Brain microvascular endothelial cell (primary cell): ENCODE measurements around the gene ZNF546.

Experiments used
- DNase-seq: peaks from one replicate; pipeline ENCODE4 v3.0.0-alpha.2; 2020
- H3K27ac ChIP-seq: fragments of 250-450 bp; sonication (Bioruptor Pico); 2 replicates; pipeline ENCODE4 v1.5.1; 2020; ENCODE audit warnings: mild to moderate bottlenecking, moderate library complexity
- H3K27me3 ChIP-seq: fragments of 250-450 bp; sonication (Bioruptor Pico); replicated peaks from 2 replicates; pipeline ENCODE4 v1.5.1; 2020; ENCODE audit warnings: mild to moderate bottlenecking
- H3K36me3 ChIP-seq: fragments of 250-450 bp; sonication (Bioruptor Pico); replicated peaks from 2 replicates; pipeline ENCODE4 v1.5.1; 2020; ENCODE audit warnings: mild to moderate bottlenecking
- H3K4me3 ChIP-seq: 2 replicates; pipeline ENCODE4 v1.5.1; 2011; ENCODE audit warnings: low read depth, mild to moderate bottlenecking, control low read depth, low read length, moderate library complexity
- in situ Hi-C: cut with HindIII; loops from 2 replicates; pipeline ENCODE4 v1.10.0; 2017; ENCODE audit warnings: low sequenced_read_pairs, low pct_ligation_motif_present
- TF ChIP-seq, protein P1 (sequence below): IDR thresholded peaks from 2 replicates; pipeline ENCODE4 v1.5.1; 2011; ENCODE audit warnings: low read depth, mild to moderate bottlenecking, moderate library complexity, low read length, control low read depth, inconsistent platforms; ENCODE audit errors: missing control alignments

Gene ZNF546

DNA sequence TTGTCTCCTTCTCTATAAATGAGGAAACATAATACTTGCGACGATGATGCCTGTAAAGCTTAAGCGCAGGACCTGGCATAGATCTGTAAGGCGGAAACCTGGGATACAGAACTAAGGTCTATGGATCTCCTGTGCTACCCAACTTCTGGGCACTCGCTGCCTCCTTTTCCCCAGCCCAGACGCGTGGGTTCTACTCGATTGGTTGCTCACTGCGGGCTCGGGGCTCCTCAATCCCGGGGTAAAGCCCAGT is 26.5 kb upstream of the ZNF546 start:
- Histone ChIP-seq H3K36me3 (peaks cover 26% of the 10 kb centered on the region), H3K27me3 (no peaks in the 10 kb centered on the region), H3K27ac (peak overlapping the region; percentile 73), H3K4me3 (peak overlapping the region; percentile 97)
- in situ Hi-C loops, result no loop called here
- TF ChIP-seq, protein P1, sequence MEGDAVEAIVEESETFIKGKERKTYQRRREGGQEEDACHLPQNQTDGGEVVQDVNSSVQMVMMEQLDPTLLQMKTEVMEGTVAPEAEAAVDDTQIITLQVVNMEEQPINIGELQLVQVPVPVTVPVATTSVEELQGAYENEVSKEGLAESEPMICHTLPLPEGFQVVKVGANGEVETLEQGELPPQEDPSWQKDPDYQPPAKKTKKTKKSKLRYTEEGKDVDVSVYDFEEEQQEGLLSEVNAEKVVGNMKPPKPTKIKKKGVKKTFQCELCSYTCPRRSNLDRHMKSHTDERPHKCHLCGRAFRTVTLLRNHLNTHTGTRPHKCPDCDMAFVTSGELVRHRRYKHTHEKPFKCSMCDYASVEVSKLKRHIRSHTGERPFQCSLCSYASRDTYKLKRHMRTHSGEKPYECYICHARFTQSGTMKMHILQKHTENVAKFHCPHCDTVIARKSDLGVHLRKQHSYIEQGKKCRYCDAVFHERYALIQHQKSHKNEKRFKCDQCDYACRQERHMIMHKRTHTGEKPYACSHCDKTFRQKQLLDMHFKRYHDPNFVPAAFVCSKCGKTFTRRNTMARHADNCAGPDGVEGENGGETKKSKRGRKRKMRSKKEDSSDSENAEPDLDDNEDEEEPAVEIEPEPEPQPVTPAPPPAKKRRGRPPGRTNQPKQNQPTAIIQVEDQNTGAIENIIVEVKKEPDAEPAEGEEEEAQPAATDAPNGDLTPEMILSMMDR, result no peak
- no peak for DNase-seq

DNA sequence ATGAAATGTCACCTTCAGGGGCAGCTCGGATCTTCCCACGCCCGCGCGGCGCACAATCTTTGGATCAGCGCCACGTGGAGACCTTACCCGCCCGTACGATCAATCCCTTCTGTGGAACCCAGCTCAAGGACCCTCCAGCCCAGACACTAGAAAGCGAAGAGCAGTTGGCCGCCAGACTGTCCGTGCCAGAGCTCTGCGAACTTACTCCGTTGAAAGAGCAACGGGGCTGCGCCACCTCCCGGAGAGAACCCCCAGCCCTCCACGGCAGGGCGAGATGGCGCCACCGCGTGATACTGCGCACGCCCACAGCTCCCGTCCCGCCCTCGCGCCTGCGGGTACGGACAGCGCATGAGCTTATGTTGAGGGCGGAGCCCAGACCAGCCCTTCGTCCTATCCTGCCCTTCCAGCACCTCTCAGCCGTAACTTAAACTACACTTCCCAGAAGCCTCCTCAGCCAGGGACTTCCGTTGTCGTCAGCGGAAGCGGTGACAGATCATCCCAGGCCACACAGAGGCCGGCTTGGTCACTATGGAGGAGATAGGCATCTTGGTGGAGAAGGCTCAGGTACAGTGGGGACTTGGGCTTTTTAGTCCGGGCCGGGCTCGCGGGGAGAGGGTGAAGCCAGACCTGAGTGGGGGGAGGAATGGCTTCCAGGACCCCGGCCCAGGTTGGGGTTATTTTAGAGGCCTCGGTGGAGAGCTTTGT is 26.0 kb upstream of the ZNF546 start, which contains the start of gene PSMC4:
Gene PSMC4, plus strand, starts transcription at position 491 of the 705 bp plus-strand sequence. Its CDS starts 38 bp downstream, at position 529.
- in situ Hi-C loops, result no loop called here
- TF ChIP-seq, protein P1, result peak; percentile 88
- peaks cover 31% of the 10 kb centered on the region for H3K36me3 ChIP-seq
- H3K27ac ChIP-seq, result peak within 1 kb of the TSS; percentile 87
- peak; percentile 99 for DNase-seq
- H3K4me3 ChIP-seq, result peak within 1 kb of the TSS; percentile 97
- H3K27me3 ChIP-seq, result no peaks in the 10 kb centered on the region

- H3K36me3 ChIP-seq, result peaks cover 31% of the 10 kb centered on the region
- in situ Hi-C loops, result no loop called here
- TF ChIP-seq, protein P1, result no peak
- peak; percentile 16 for DNase-seq
- H3K27ac ChIP-seq, result peak overlapping the region; percentile 87
- H3K4me3 ChIP-seq, result peak overlapping the region; percentile 97
- H3K27me3 ChIP-seq, result no peaks in the 10 kb centered on the region
Observed at GRCh38 chr19:39971380-39972035, 25.4 kb upstream of the ZNF546 start.

GRCh38 chr19:39974377-39975155 is 22.3 kb upstream of the ZNF546 start:
- TF ChIP-seq, protein P1, result no peak
- Histone ChIP-seq H3K27ac (no peak overlapping the region), H3K27me3 (no peaks in the 10 kb centered on the region), H3K36me3 (peaks cover 59% of the 10 kb centered on the region), H3K4me3 (no peak overlapping the region)
- in situ Hi-C loops, result no loop called here
- DNase-seq, result no peak

- TF ChIP-seq, protein P1, result no peak
- Histone ChIP-seq H3K27ac (no peak overlapping the region), H3K4me3 (no peak overlapping the region), H3K36me3 (peaks cover 44% of the 10 kb centered on the region), H3K27me3 (no peaks in the 10 kb centered on the region)
- no peak for DNase-seq
- in situ Hi-C loops, result no loop called here
Observed at GRCh38 chr19:39982883-39983282, 14.0 kb upstream of the ZNF546 start.
